Measurements from ENCODE around the gene RCL1. TPM values are rescaled to one million over a fixed set of nuclear protein-coding genes. Genes with fewer than 3 reads are reported as not detected.

The RCL1 gene
- polyA plus RNA-seq, 2 of the 4 experiments (the other 2 are of a cell fraction) = 25.5 to 27.5 TPM

DNA sequence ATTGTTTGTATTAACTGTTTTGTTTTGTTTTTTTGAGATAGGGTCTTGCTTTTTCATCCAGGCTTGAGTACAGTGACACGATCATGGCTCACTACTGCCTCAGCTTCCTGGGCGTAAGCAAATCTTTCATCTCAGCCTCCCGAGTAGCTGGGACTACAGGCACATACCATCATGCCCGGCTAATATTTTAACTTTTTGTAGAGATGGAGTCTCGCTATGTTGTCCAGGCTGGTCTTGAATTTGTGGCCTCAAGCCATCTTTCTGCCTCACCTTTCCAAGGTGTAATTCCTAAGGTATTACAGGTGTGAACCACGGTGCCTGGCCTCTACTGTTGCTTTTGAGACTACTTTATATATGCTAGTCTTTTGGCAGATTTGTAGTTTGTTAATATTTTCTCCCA lies 8.4 kb downstream of the RCL1 start:
- ChIA-PET CTCF (interaction anchor here (0.6 to 1.4 kb wide), 3 partner anchors 9 to 74 kb away, joined by 3 read pairs; partner anchors contain the start of gene AK3), POLR2A (interaction anchor here (1.1 kb wide), 1 partner anchor 9 kb away, joined by 5 read pairs; no protein-coding TSS in a partner anchor)
- no peaks in the 10 kb centered on the region for H3K4me1 ChIP-seq
- H3K27ac ChIP-seq = no peak overlapping the region
- WGBS (ENCODE audit: missing lambda C conversion rate) = 92% methylated on average over 6 of the region's 6 CpGs
- TF ChIP-seq POLR2A (IDR thresholded peaks at IDR 0.05; ENCODE audit: low read length) = no peak
- TF ChIP-seq, protein P1, sequence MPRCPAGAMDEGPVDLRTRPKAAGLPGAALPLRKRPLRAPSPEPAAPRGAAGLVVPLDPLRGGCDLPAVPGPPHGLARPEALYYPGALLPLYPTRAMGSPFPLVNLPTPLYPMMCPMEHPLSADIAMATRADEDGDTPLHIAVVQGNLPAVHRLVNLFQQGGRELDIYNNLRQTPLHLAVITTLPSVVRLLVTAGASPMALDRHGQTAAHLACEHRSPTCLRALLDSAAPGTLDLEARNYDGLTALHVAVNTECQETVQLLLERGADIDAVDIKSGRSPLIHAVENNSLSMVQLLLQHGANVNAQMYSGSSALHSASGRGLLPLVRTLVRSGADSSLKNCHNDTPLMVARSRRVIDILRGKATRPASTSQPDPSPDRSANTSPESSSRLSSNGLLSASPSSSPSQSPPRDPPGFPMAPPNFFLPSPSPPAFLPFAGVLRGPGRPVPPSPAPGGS (IDR thresholded peaks at IDR 0.05) = no peak
- TF ChIP-seq NR3C1 (IDR thresholded peaks at IDR 0.05) = no peak
- no peak for TF ChIP-seq SMC3 (IDR thresholded peaks at IDR 0.05)
- no peak for TF ChIP-seq CHD4 (IDR thresholded peaks at IDR 0.05; ENCODE audit: borderline replicate concordance)
- TF ChIP-seq, protein P2, sequence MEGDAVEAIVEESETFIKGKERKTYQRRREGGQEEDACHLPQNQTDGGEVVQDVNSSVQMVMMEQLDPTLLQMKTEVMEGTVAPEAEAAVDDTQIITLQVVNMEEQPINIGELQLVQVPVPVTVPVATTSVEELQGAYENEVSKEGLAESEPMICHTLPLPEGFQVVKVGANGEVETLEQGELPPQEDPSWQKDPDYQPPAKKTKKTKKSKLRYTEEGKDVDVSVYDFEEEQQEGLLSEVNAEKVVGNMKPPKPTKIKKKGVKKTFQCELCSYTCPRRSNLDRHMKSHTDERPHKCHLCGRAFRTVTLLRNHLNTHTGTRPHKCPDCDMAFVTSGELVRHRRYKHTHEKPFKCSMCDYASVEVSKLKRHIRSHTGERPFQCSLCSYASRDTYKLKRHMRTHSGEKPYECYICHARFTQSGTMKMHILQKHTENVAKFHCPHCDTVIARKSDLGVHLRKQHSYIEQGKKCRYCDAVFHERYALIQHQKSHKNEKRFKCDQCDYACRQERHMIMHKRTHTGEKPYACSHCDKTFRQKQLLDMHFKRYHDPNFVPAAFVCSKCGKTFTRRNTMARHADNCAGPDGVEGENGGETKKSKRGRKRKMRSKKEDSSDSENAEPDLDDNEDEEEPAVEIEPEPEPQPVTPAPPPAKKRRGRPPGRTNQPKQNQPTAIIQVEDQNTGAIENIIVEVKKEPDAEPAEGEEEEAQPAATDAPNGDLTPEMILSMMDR (IDR thresholded peaks at IDR 0.05) = no peak
- no peak for FAIRE-seq
- no peak for ATAC-seq
- H3K4me3 ChIP-seq = no peak overlapping the region
- H3K4me2 ChIP-seq = no peak overlapping the region
- DNase-seq (ENCODE audit: low read depth in 1 of 2, low spot score in 1 of 2) = no peak
- 0 out of 3 replicates have a peak, but pooled peaks cover 2% of the 10 kb centered on the region for H3K9me3 ChIP-seq

DNA sequence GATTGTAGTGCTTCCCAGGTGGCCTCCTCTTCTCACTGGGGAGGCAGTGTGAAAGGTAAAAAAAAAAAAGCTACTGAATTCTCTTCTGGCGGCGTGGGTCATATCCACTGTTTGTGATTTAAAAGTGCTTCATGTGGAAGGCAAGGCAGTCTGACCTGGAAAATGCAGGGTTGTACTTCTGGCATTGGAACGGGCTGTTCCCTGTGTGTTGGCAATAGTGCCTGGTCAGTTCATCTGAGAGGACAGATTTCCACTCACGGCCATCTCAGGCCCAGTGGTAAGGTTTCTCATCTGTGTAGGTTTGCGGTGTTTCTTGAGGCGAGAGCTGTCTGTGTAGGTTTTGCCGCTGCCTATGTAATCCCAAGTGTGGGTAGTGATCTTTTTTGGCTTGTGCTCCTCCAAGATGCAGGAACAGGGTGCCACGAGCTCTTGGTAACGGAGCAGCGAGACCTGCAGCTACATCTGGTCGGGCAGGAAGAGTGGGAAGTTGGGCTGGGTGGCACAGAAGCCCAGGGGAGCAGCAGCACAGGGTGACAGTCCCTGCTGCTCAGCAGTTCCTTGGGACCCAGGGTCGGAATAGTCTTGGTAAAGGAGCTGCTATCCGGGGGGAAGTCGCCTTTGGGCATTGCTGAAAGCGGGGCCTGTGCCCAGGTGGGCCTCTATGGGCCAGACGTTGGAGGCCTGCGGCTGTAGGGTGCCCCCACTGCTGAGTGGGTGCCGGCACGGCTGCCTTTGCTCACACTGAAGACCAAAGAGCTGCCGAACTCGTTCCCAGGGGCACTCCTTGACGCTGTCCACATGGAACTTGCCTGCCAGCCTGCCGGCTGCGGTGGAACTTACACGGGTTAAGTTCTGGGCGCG lies 11.2 kb downstream of the RCL1 start:
- ATAC-seq (peak in 1 of 2 experiments; percentile 19; a peak in 2 of 6 replicates), FAIRE-seq (no peak), DNase-seq (ENCODE audit: low read depth in 1 of 2, low spot score in 1 of 2) (no peak)
- H3K27ac ChIP-seq = no peak overlapping the region
- H3K4me2 ChIP-seq = no peak overlapping the region
- no peak overlapping the region for H3K4me3 ChIP-seq
- TF ChIP-seq HOXB5 (CRISPR knock-in tag; IDR thresholded peaks at IDR 0.05) = no peak
- H3K4me1 ChIP-seq = no peaks in the 10 kb centered on the region
- ChIA-PET POLR2A (no interaction called here), CTCF (interaction anchor here (1.2 to 3.0 kb wide), 2 partner anchors 11 to 25 kb away, joined by 6 to 11 read pairs; no protein-coding TSS in a partner anchor)
- H3K9me3 ChIP-seq = peaks cover 7% of the 10 kb centered on the region; the same call in 2 of the 3 replicates
- 93% methylated on average over 19 of the region's 27 CpGs for WGBS (ENCODE audit: missing lambda C conversion rate)

DNA sequence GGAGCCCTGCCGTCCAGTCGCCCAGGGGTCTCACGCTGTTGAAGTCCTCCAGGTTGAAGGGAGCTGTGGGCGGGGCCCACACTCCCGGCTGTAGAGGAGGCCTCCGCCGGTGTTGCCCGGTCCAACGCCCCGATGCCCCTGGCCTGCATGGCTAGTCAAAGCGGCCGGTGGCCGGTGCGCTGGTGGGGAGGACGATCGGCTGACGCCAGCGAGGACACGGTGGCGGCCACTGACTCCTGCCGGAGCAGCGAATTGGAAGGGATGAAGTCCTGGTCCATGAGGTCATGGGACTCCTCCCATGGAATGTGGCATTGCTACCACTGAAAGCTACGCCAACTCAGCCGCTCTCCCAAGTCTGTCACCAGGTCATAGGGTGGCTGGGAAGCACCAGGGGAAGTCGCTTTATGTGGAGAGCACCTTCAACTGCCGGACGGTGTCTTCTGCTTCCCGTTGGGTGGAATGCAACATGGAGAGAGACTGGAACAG lies 11.8 kb downstream of the RCL1 start:
- POLR2A ChIA-PET = no interaction called here
- Histone ChIP-seq H3K4me2 (no peak overlapping the region), H3K4me1 (no peaks in the 10 kb centered on the region), H3K27ac (no peak overlapping the region), H3K9me3 (peaks cover 7% of the 10 kb centered on the region; the same call in 2 of the 3 replicates), H3K4me3 (no peak overlapping the region)
- TF ChIP-seq GATA3 (IDR thresholded peaks at IDR 0.05; ENCODE audit: borderline replicate concordance) (no peak), NFE2L2 (conservative IDR thresholded peaks at IDR 0.05; ENCODE audit: low read length) (no peak), BHLHE40 (IDR thresholded peaks at IDR 0.05; ENCODE audit: low read depth, low read length) (no peak), KDM5A (IDR thresholded peaks at IDR 0.05) (no peak), MYC (IDR thresholded peaks at IDR 0.05; ENCODE audit: borderline replicate concordance, low read length) (no peak), POLR2AphosphoS2 (conservative IDR thresholded peaks at IDR 0.05; ENCODE audit: low read length) (no peak), ZSCAN20 (CRISPR knock-in tag; IDR thresholded peaks at IDR 0.05) (no peak), HEYL (CRISPR knock-in tag; IDR thresholded peaks at IDR 0.05) (no peak), SREBF2 (IDR thresholded peaks at IDR 0.05) (no peak), CHD4 (IDR thresholded peaks at IDR 0.05; ENCODE audit: borderline replicate concordance) (no peak)
- TF ChIP-seq, protein P3, sequence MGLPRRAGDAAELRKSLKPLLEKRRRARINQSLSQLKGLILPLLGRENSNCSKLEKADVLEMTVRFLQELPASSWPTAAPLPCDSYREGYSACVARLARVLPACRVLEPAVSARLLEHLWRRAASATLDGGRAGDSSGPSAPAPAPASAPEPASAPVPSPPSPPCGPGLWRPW (IDR thresholded peaks at IDR 0.05) = no peak
- DNase-seq (ENCODE audit: low read depth in 1 of 2, low spot score in 1 of 2) (no peak), ATAC-seq (no peak; a peak in 1 of 6 replicates), FAIRE-seq (no peak)
- WGBS (ENCODE audit: missing lambda C conversion rate) = 95% methylated on average over 15 of the region's 28 CpGs
- CTCF ChIA-PET = interaction anchor here (1.2 to 3.0 kb wide), 2 partner anchors 11 to 25 kb away, joined by 6 to 11 read pairs; no protein-coding TSS in a partner anchor
